HepG2 (cell line): ENCODE results near the gene SDK1. TPM values are rescaled to one million over a fixed set of nuclear protein-coding genes. Genes with fewer than 3 reads are reported as not detected.

Experiments
- ATAC-seq: fragments of 200-7000 bp; cut with Tn5 transposase; 3 replicates; pipeline ENCODE4 v1.9.1; 2020; ENCODE audit warnings: mild to moderate bottlenecking, moderate library complexity
- BruUV-seq: library from RNA; stranded (reverse); fragments of 400-500 nt; replicated peaks from 2 replicates; lab custom pipeline; 2021; lab: Mats Ljungman, UMichigan
- CTCF ChIA-PET: fragments of 300-600 bp; formaldehyde crosslinking; extraction: SDS; loops from one replicate; lab custom pipeline; 2021; ENCODE audit warnings: low total read pairs, inconsistent platforms, low intra/inter-chr PET ratio; lab: Yijun Ruan, JAX
- POLR2A ChIA-PET: fragments of 350-600 bp; sonication (Branson Sonifier 250); formaldehyde crosslinking; loops from one replicate; lab custom pipeline; 2020; ENCODE audit warnings: antibody characterized with exemption, inconsistent platforms; lab: Yijun Ruan, JAX
- DNase-seq: peaks from one replicate; pipeline ENCODE4 v3.0.0-alpha.2; 2015; ENCODE audit warnings: low spot score
- FAIRE-seq: peaks from 3 replicates; lab custom pipeline; 2011; peaks lifted over from hg19 to GRCh38; lab: Jason Lieb, UNC
- H2AFZ ChIP-seq: one replicate; pipeline ENCODE4 v1.6.1; 2011; ENCODE audit warnings: low read length, inconsistent platforms
- H3K27ac ChIP-seq: fragments of 300-600 bp; 3 replicates; pipeline ENCODE4 v1.8.0; 2011; ENCODE audit warnings: mixed run types, mild to moderate bottlenecking, mixed read lengths, low read length, inconsistent platforms; ENCODE audit not compliant: insufficient read depth; ENCODE audit errors: extremely low read length
- H3K27me3 ChIP-seq, 2 experiments: fragments of 200-600 bp in 1 of 2; 2 replicates in 1 of 2; 3 replicates in 1 of 2; pipeline versions ENCODE4 v1.6.0 to v1.8.0; 2011; ENCODE audit warnings: low read length in 2 of 2, mild to moderate bottlenecking in 2 of 2, moderate library complexity in 2 of 2, inconsistent platforms in 1 of 2; ENCODE audit not compliant: insufficient read depth in 2 of 2, control insufficient read depth in 1 of 2
- H3K36me3 ChIP-seq, 2 experiments: fragments of 200-600 bp in 1 of 2; replicated peaks in 1 of 2; 2 replicates in 1 of 2; 3 replicates in 1 of 2; pipeline versions ENCODE4 v1.5.1 to v1.8.0; 2011; ENCODE audit warnings: low read length in 2 of 2, inconsistent platforms in 1 of 2; ENCODE audit not compliant: insufficient read depth in 2 of 2, control insufficient read depth in 1 of 2
- H3K4me1 ChIP-seq: 2 replicates; pipeline ENCODE4 v1.5.1; 2012; ENCODE audit warnings: low read length, inconsistent platforms; ENCODE audit not compliant: insufficient read depth
- H3K4me2 ChIP-seq: 2 replicates; pipeline ENCODE4 v1.6.0; 2011; ENCODE audit warnings: low read depth, low read length, inconsistent platforms
- H3K4me3 ChIP-seq, 3 experiments: fragments of 200-600 bp in 1 of 3; sonication (generic), shearing (Covaris generic) in 1 of 3; replicated peaks in 1 of 3; 2 replicates each; pipeline ENCODE4 v1.5.1; 2011 to 2016; ENCODE audit warnings: low read length in 3 of 3, inconsistent platforms in 2 of 3, low read depth in 2 of 3, mild to moderate bottlenecking in 2 of 3, control low read depth in 1 of 3, mixed read lengths in 1 of 3; ENCODE audit not compliant: insufficient read depth in 1 of 3
- H3K79me2 ChIP-seq: one replicate; pipeline ENCODE4 v1.6.1; 2011; ENCODE audit warnings: low read length, inconsistent platforms; ENCODE audit not compliant: insufficient read depth
- H3K9ac ChIP-seq: 2 replicates; pipeline ENCODE4 v1.6.0; 2011; ENCODE audit warnings: mild to moderate bottlenecking, low read depth, low read length, inconsistent platforms; ENCODE audit not compliant: insufficient read depth
- H3K9me3 ChIP-seq: 2 replicates; pipeline ENCODE4 v1.5.1; 2012; ENCODE audit warnings: mild to moderate bottlenecking, low read length
- H4K20me1 ChIP-seq: 2 replicates; pipeline ENCODE4 v1.6.0; 2011; ENCODE audit warnings: inconsistent platforms, mild to moderate bottlenecking, low read length, moderate library complexity; ENCODE audit not compliant: insufficient read depth
- ARID5B ChIP-seq: IDR thresholded peaks from 2 replicates; pipeline ENCODE4 v1.4.0; 2020; ENCODE audit warnings: mild to moderate bottlenecking, missing genetic modification reagents
- CHD2 ChIP-seq: IDR thresholded peaks from 2 replicates; pipeline ENCODE4 v1.6.1; 2011; ENCODE audit warnings: low read depth, low read length, improper control_type of control experiment
- CREB3 ChIP-seq: sonication (generic); formaldehyde crosslinking; IDR thresholded peaks from 2 replicates; pipeline ENCODE4 v1.5.0; 2020; ENCODE audit warnings: missing genetic modification reagents
- DMTF1 ChIP-seq: sonication (generic); formaldehyde crosslinking; IDR thresholded peaks from 2 replicates; pipeline ENCODE4 v1.4.0; 2020; ENCODE audit warnings: mild to moderate bottlenecking, missing genetic modification reagents
- HMGA1 ChIP-seq: sonication (generic); formaldehyde crosslinking; conservative IDR thresholded peaks from 2 replicates; pipeline ENCODE4 v1.4.0; 2020; ENCODE audit warnings: missing genetic modification reagents
- MED8 ChIP-seq: sonication (generic); formaldehyde crosslinking; IDR thresholded peaks from 2 replicates; pipeline ENCODE4 v1.8.1; 2023; ENCODE audit warnings: mild to moderate bottlenecking, missing genetic modification reagents; ENCODE audit not compliant: insufficient replicate concordance
- MIER3 ChIP-seq: IDR thresholded peaks from 2 replicates; pipeline ENCODE4 v1.6.1; 2016; ENCODE audit warnings: missing compliant biosample characterization, borderline replicate concordance
- SALL1 ChIP-seq: sonication (generic); formaldehyde crosslinking; IDR thresholded peaks from 2 replicates; pipeline ENCODE4 v1.8.0; 2022; ENCODE audit warnings: mild to moderate bottlenecking, missing genetic modification reagents
- SAP130 ChIP-seq: IDR thresholded peaks from 2 replicates; pipeline ENCODE4 v1.6.1; 2016; ENCODE audit warnings: low read depth
- SMYD3 ChIP-seq: sonication (generic); formaldehyde crosslinking; IDR thresholded peaks from 2 replicates; pipeline ENCODE4 v1.8.1; 2023; ENCODE audit warnings: mild to moderate bottlenecking, missing genetic modification reagents
- SP4 ChIP-seq: sonication (generic); formaldehyde crosslinking; IDR thresholded peaks from 2 replicates; pipeline ENCODE4 v1.8.1; 2023; ENCODE audit warnings: mild to moderate bottlenecking, missing genetic modification reagents
- TFDP1 ChIP-seq: IDR thresholded peaks from 2 replicates; pipeline ENCODE4 v1.6.1; 2016; ENCODE audit warnings: missing compliant biosample characterization, missing genetic modification reagents, borderline replicate concordance
- TRAFD1 ChIP-seq: sonication (generic); formaldehyde crosslinking; IDR thresholded peaks from 2 replicates; pipeline ENCODE4 v1.5.1; 2020; ENCODE audit warnings: missing genetic modification reagents, mild to moderate bottlenecking, borderline replicate concordance
- ZFP36 ChIP-seq: fragments of 150-350 bp; IDR thresholded peaks from 2 replicates; pipeline ENCODE4 v1.6.1; 2018; ENCODE audit warnings: borderline replicate concordance, low read length, low read depth; ENCODE audit not compliant: partially characterized antibody
- ZFP36L2 ChIP-seq: sonication (generic); formaldehyde crosslinking; IDR thresholded peaks from 2 replicates; pipeline ENCODE4 v1.4.0; 2020; ENCODE audit warnings: missing genetic modification reagents
- ZNF253 ChIP-seq: sonication (generic); formaldehyde crosslinking; IDR thresholded peaks from 2 replicates; pipeline ENCODE4 v1.8.0; 2022; ENCODE audit warnings: mild to moderate bottlenecking, missing genetic modification reagents, borderline replicate concordance
- WGBS: methylation state at CpG from one replicate; pipeline ENCODE4 v1.1.6; 2017; ENCODE audit warnings: low lambda C conversion rate; 5-methylcytosine and 5-hydroxymethylcytosine counted together
- in situ Hi-C: cut with HindIII; loops from 2 replicates; pipeline ENCODE4 v1.10.0; 2017; ENCODE audit warnings: low pct_unique_long_range_greater_than_20kb; ENCODE audit not compliant: extremely low pct_ligation_motif_present
- intact Hi-C: fragments of 100-400 bp; cut with micrococcal nuclease; formaldehyde crosslinking; loops from one replicate; pipeline ENCODE4 v1.10.0; 2022; ENCODE audit not compliant: unreplicated experiment
- polyA plus RNA-seq, 8 experiments: library from polyadenylated mRNA; depleted of rRNA in 3 of 8; stranded (reverse) in 7 of 8; unstranded in 1 of 8; fragments of >200 nt; fragmentation: Illumina TruSeq in 4 of 8; extraction: Trizol in 4 of 8; gene quantifications; 2 replicates each; pipeline versions ENCODE4 v1.2.1 to v1.2.3, GENCODE V29; 2011 to 2016; ENCODE audit warnings: low read depth in 4 of 8, missing spikeins in 1 of 8, mixed read lengths in 1 of 8; ENCODE audit not compliant: insufficient read depth in 1 of 8
- total RNA-seq, 5 experiments: library from RNA; depleted of rRNA; stranded (reverse); fragments of >200 nt; fragmentation: Illumina TruSeq; extraction: Trizol; gene quantifications; 2 replicates each; pipeline ENCODE4 v1.2.3, GENCODE V29; 2016; ENCODE audit warnings: low read depth in 1 of 5

SDK1 gene
- total and polyA plus RNA-seq, 2 of the 13 experiments (the other 11 are each of a cell fraction or from before 2014, with no cell fraction given) = 0.35 to 2.4 TPM

GRCh38 chr7:4078580-4078979, 777.5 kb downstream of the SDK1 start:
- no peak overlapping the region for H3K9ac ChIP-seq
- no TSS peak for BruUV-seq
- WGBS = 64% methylated on average over 13 of the region's 13 CpGs
- H3K79me2 ChIP-seq = no peaks in the 10 kb centered on the region
- H3K4me1 ChIP-seq = no peaks in the 10 kb centered on the region
- H3K4me2 ChIP-seq = no peak overlapping the region
- in situ Hi-C loops = no loop called here
- no peaks in the 10 kb centered on the region for H3K9me3 ChIP-seq
- no peak overlapping the region for H3K4me3 ChIP-seq
- ATAC-seq = no peak
- CTCF ChIA-PET = no interaction called here
- POLR2A ChIA-PET = no interaction called here
- intact Hi-C loops = no loop called here
- H3K27ac ChIP-seq = no peak overlapping the region
- H4K20me1 ChIP-seq = no peaks in the 10 kb centered on the region
- no peaks in the 10 kb centered on the region for H3K27me3 ChIP-seq
- H3K36me3 ChIP-seq = no peaks in the 10 kb centered on the region
- no peak for FAIRE-seq
- H2AFZ ChIP-seq = no peak overlapping the region
- no peak for DNase-seq
- TF ChIP-seq MED8 (CRISPR knock-in tag) (no peak), SALL1 (CRISPR knock-in tag) (no peak), SMYD3 (CRISPR knock-in tag) (no peak), TFDP1 (no peak), MIER3 (CRISPR knock-in tag) (no peak), SP4 (no peak), ZNF253 (no peak), ARID5B (CRISPR knock-in tag) (no peak), ZFP36L2 (CRISPR knock-in tag) (no peak), DMTF1 (CRISPR knock-in tag) (no peak), CREB3 (no peak), ZFP36 (no peak), TRAFD1 (CRISPR knock-in tag) (no peak), HMGA1 (CRISPR knock-in tag) (no peak), SAP130 (no peak), CHD2 (no peak)
